A673 (cell line): Measurements from ENCODE around the gene SLC38A9. TPM values are rescaled to one million over a fixed set of nuclear protein-coding genes. Genes with fewer than 3 reads are reported as not detected.

Experiments used
- BruUV-seq: library from RNA; stranded (reverse); fragments of 400-500 nt; replicated peaks from 2 replicates; lab custom pipeline; 2021; lab: Mats Ljungman, UMichigan
- CTCF ChIA-PET: fragments of 300-600 bp; sonication (Branson Sonifier 250); formaldehyde crosslinking; loops from one replicate; lab custom pipeline; 2022; ENCODE audit warnings: antibody characterized with exemption; lab: Charles Lee
- POLR2A ChIA-PET: fragments of 300-600 bp; sonication (Branson Sonifier 250); formaldehyde crosslinking; loops from one replicate; lab custom pipeline; 2022; ENCODE audit warnings: antibody characterized with exemption; ENCODE audit not compliant: low non-redundant PET; lab: Charles Lee
- DNase-seq: peaks from one replicate; pipeline ENCODE4 v3.0.0-alpha.2; 2015; ENCODE audit warnings: low spot score
- H3K27ac ChIP-seq: fragments of 200-600 bp; sonication (generic); 2 replicates; pipeline ENCODE4 v1.5.1; 2016; ENCODE audit warnings: mixed run types, low read depth, mild to moderate bottlenecking, mixed read lengths, antibody characterized with exemption, low read length; ENCODE audit not compliant: poor library complexity, severe bottlenecking
- H3K27me3 ChIP-seq: fragments of 200-600 bp; sonication (generic); replicated peaks from 2 replicates; pipeline ENCODE4 v1.6.1; 2017; ENCODE audit warnings: mixed run types, low read depth, mild to moderate bottlenecking, mixed read lengths, antibody characterized with exemption, low read length; ENCODE audit not compliant: insufficient read depth, poor library complexity
- H3K36me3 ChIP-seq: fragments of 200-600 bp; sonication (generic); 2 replicates; pipeline ENCODE4 v1.6.1; 2016; ENCODE audit warnings: mixed run types, mild to moderate bottlenecking, mixed read lengths, antibody characterized with exemption, low read length; ENCODE audit not compliant: insufficient read depth, poor library complexity, severe bottlenecking
- H3K4me1 ChIP-seq: fragments of 200-600 bp; sonication (generic); 2 replicates; pipeline ENCODE4 v1.6.1; 2017; ENCODE audit warnings: mixed run types, mild to moderate bottlenecking, mixed read lengths, antibody characterized with exemption, low read length; ENCODE audit not compliant: insufficient read depth, poor library complexity, severe bottlenecking
- H3K4me3 ChIP-seq: fragments of 200-600 bp; sonication (generic); 2 replicates; pipeline ENCODE4 v1.5.1; 2016; ENCODE audit warnings: low read depth, mixed run types, mild to moderate bottlenecking, mixed read lengths, low read length; ENCODE audit not compliant: poor library complexity, severe bottlenecking
- H3K9me3 ChIP-seq: fragments of 200-600 bp; sonication (generic); 2 replicates; pipeline ENCODE4 v1.6.1; 2016; ENCODE audit warnings: mixed run types, low read depth, mild to moderate bottlenecking, mixed read lengths, antibody characterized with exemption, low read length; ENCODE audit not compliant: poor library complexity, severe bottlenecking
- EZH2 ChIP-seq: fragments of 200-600 bp; sonication (generic); IDR thresholded peaks from 2 replicates; pipeline ENCODE4 v1.6.1; 2017; ENCODE audit warnings: borderline replicate concordance, low read depth, mild to moderate bottlenecking, mixed read lengths, antibody characterized with exemption, low read length; ENCODE audit not compliant: poor library complexity, severe bottlenecking
- intact Hi-C: fragments of 100-400 bp; cut with micrococcal nuclease; formaldehyde crosslinking; loops from one replicate; pipeline ENCODE4 v1.10.0; 2022; ENCODE audit not compliant: unreplicated experiment
- total RNA-seq: library from RNA; stranded (reverse); gene quantifications from 2 replicates; pipeline ENCODE4 v1.2.3, GENCODE V29; 2021
- TF ChIP-seq, protein P1 (sequence below): fragments of 300-800, 200-600 bp; sonication (generic); conservative IDR thresholded peaks from 2 replicates; pipeline ENCODE4 v1.5.1; 2017; ENCODE audit warnings: low read depth, mild to moderate bottlenecking, antibody characterized with exemption, low read length, moderate library complexity, mixed read lengths

Gene SLC38A9
- total RNA-seq, 1 experiment from 2014 or later, result 22.1 TPM

DNA sequence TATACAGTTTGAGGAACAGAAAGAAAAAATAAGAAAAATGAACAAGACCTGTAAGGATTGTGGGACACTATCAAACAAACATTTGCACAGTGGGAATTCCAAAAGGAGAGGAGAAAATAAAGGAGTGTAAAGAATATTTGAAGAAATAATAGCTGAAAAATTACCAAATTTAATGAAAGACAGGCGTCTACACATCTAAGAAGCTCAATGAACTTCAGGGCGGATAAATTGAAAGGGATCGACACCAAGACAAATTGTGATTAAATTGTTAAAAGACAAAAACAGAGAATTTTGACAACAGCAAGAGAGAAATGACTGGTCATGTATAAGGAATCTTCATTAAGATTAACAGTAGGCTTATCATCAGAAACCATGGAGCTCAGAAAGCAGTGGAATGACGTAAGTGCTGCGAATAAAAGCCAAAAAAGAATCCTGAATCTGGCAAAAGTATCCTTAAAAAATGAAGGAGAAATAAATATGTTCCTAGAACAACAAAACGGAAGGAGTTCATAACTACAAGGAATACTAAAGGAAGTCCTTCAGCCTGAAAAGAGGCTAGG is 3.5 kb upstream of the SLC38A9 start:
- DNase-seq, result no peak
- H3K4me3 ChIP-seq, result no peak overlapping the region
- no peak overlapping the region for H3K27ac ChIP-seq
- ChIA-PET CTCF (no interaction called here), POLR2A (no interaction called here)
- H3K27me3 ChIP-seq, result no peaks in the 10 kb centered on the region
- intact Hi-C loops, result no loop called here
- BruUV-seq, result no TSS peak
- H3K9me3 ChIP-seq, result no peaks in the 10 kb centered on the region
- H3K36me3 ChIP-seq, result no peaks in the 10 kb centered on the region
- no peak for TF ChIP-seq EZH2
- TF ChIP-seq, protein P1, sequence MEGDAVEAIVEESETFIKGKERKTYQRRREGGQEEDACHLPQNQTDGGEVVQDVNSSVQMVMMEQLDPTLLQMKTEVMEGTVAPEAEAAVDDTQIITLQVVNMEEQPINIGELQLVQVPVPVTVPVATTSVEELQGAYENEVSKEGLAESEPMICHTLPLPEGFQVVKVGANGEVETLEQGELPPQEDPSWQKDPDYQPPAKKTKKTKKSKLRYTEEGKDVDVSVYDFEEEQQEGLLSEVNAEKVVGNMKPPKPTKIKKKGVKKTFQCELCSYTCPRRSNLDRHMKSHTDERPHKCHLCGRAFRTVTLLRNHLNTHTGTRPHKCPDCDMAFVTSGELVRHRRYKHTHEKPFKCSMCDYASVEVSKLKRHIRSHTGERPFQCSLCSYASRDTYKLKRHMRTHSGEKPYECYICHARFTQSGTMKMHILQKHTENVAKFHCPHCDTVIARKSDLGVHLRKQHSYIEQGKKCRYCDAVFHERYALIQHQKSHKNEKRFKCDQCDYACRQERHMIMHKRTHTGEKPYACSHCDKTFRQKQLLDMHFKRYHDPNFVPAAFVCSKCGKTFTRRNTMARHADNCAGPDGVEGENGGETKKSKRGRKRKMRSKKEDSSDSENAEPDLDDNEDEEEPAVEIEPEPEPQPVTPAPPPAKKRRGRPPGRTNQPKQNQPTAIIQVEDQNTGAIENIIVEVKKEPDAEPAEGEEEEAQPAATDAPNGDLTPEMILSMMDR, result no peak
- H3K4me1 ChIP-seq, result no peaks in the 10 kb centered on the region

DNA sequence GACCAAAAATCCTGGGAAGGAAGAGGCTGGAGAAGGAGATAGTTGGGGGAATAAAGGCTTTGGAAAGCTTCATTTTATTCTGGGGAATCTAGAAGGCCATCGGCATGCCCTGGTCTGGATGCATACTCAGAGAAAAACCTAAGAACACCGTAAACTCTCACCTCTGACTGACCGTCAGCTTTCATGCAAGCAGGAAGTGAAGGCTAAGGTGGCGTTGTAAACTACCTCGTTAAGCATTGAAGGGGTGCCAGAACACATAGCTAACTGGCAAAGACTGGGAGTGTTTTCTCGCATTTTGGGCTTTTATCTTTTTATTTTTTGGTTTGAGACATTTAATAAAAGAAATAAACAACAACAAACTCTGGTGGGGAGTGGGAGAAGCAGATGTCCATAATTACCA is 2.6 kb upstream of the SLC38A9 start:
- TF ChIP-seq, protein P1, result no peak
- no peak for TF ChIP-seq EZH2
- Histone ChIP-seq H3K9me3 (no peaks in the 10 kb centered on the region), H3K36me3 (no peaks in the 10 kb centered on the region), H3K4me1 (no peaks in the 10 kb centered on the region), H3K27me3 (no peaks in the 10 kb centered on the region), H3K27ac (no peak overlapping the region), H3K4me3 (no peak overlapping the region)
- ChIA-PET POLR2A (no interaction called here), CTCF (no interaction called here)
- no TSS peak for BruUV-seq
- no peak for DNase-seq
- intact Hi-C loops, result no loop called here

DNA sequence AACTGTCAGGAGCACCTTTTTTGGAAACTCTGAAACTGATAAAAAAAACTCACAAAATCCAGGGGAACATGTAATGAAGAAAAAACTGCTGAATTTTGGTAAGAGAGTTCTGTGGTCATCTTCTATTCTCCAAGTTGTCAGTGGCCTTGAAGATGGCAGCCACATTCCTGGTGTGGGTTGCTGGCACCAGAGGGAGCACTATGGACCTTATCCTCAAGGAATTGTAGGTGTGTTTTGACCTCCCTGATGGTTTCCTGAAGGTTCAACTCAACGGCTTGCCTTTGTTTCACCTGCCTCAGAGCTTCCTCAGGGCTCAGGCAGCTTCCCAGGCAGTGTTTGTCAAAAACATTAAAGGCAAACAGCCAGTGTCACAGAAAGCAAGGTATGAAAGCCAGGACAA is 2.2 kb upstream of the SLC38A9 start:
- CTCF ChIA-PET, result no interaction called here
- no peak for DNase-seq
- Histone ChIP-seq H3K27me3 (no peaks in the 10 kb centered on the region), H3K27ac (no peak overlapping the region), H3K9me3 (no peaks in the 10 kb centered on the region), H3K4me3 (no peak overlapping the region), H3K36me3 (no peaks in the 10 kb centered on the region), H3K4me1 (no peaks in the 10 kb centered on the region)
- POLR2A ChIA-PET, result no interaction called here
- no peak for TF ChIP-seq EZH2
- TF ChIP-seq, protein P1, result no peak
- intact Hi-C loops, result no loop called here
- BruUV-seq, result no TSS peak
